ENCODE data around the gene FARS2. TPM values are rescaled to one million over a fixed set of nuclear protein-coding genes. Genes with fewer than 3 reads are reported as not detected.

The FARS2 gene
- total RNA-seq, 4 donors from 2014 or later = 16.4 to 26.1 (median 21.4) TPM

DNA sequence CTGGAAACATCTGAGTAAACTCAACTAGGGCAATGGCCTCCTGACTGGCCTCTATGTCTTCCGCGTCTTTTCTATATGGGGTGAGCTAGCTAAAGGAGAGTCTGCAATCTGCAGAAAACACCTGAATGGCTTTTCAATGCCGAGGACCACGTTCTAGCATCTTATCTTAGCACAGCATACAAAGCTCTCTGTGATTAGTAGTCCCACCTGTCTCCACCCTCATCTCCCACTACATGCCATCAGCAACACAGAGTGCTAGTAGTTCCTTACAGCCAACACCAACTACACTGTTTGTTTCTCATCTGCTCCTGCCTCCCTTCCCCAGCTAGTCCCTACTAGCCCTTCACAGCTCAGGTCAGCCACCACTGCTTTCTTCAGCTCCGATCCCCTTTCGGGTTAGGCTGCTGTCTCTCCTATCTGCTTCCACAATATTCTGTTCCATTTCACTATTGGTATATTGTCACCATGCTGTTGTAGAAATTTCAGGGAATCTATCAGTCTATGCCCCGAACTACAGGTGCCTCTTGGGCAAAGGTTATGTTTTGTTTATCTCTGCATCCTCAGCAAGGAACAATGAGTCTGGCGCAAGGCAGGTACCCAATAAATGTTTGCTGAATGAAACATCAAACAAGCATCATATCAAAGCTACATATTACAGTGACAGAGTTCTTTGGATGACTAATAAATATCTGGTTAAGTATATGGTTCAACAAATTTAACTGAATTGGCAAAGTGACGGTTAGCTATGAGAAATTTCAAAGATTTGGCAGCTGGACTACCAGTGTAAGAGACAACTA lies 12.8 kb upstream of the FARS2 start:
- H3K27me3 ChIP-seq = no peaks in the 10 kb centered on the region
- 90 to 94% methylated on average over 9 of the region's 9 CpGs for WGBS, 2 donors
- H3K4me1 ChIP-seq = no peaks in the 10 kb centered on the region
- peaks cover 0 to 16% (median 0%) of the 10 kb centered on the region in 3 donors for H3K36me3 ChIP-seq
- DNase-seq (ENCODE audit: low spot score in 2 of 2) = no peak
- no peaks in the 10 kb centered on the region for H3K9me3 ChIP-seq
- no peak overlapping the region for H3K4me3 ChIP-seq
- TF ChIP-seq, protein P1, sequence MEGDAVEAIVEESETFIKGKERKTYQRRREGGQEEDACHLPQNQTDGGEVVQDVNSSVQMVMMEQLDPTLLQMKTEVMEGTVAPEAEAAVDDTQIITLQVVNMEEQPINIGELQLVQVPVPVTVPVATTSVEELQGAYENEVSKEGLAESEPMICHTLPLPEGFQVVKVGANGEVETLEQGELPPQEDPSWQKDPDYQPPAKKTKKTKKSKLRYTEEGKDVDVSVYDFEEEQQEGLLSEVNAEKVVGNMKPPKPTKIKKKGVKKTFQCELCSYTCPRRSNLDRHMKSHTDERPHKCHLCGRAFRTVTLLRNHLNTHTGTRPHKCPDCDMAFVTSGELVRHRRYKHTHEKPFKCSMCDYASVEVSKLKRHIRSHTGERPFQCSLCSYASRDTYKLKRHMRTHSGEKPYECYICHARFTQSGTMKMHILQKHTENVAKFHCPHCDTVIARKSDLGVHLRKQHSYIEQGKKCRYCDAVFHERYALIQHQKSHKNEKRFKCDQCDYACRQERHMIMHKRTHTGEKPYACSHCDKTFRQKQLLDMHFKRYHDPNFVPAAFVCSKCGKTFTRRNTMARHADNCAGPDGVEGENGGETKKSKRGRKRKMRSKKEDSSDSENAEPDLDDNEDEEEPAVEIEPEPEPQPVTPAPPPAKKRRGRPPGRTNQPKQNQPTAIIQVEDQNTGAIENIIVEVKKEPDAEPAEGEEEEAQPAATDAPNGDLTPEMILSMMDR (IDR thresholded peaks at IDR 0.05) = no peak
- no peak for TF ChIP-seq POLR2A (IDR thresholded peaks at IDR 0.05)
- TF ChIP-seq EP300 (IDR thresholded peaks at IDR 0.05) = no peak
- no peak overlapping the region for H3K27ac ChIP-seq

DNA sequence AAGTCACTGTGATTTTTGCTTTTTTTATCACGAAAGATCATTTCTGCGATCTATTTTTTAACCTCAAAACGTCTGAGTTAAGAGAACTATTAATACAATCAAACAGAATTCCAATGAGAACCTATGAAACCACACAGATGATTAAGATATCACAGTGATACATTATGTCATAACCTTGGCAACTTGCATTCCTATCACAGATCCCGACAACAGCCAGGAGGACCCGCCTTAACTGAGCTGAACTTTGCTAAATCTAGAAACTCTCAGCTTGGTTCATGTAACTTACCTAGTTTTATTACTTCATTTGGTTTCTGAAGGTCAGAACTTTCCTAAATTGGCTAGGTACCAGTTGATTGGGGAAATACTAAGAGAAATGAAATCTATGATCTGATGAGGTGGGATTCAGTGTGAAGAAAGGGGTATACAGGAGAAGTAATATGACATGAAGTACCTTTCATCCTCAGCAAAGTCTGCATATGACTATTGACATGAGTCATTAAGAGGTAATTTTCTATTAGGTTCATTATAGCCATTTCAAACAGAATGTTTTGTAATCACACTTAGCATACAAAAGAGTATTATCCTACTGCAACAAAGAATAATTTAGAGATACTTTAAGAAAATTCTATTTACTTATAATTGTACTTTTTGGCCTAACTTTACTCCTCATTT lies 11.7 kb upstream of the FARS2 start:
- 67 to 83% methylated on average over 5 of the region's 5 CpGs for WGBS, 2 donors
- no peak for DNase-seq (ENCODE audit: low spot score in 2 of 2)
- Histone ChIP-seq H3K4me1 (no peaks in the 10 kb centered on the region), H3K9me3 (no peaks in the 10 kb centered on the region), H3K4me3 (no peak overlapping the region), H3K36me3 (peaks cover 0 to 27% (median 0%) of the 10 kb centered on the region in 3 donors), H3K27ac (no peak overlapping the region), H3K27me3 (no peaks in the 10 kb centered on the region)
- no peak for TF ChIP-seq EP300 (IDR thresholded peaks at IDR 0.05)
- TF ChIP-seq, protein P1 (IDR thresholded peaks at IDR 0.05) = no peak

DNA sequence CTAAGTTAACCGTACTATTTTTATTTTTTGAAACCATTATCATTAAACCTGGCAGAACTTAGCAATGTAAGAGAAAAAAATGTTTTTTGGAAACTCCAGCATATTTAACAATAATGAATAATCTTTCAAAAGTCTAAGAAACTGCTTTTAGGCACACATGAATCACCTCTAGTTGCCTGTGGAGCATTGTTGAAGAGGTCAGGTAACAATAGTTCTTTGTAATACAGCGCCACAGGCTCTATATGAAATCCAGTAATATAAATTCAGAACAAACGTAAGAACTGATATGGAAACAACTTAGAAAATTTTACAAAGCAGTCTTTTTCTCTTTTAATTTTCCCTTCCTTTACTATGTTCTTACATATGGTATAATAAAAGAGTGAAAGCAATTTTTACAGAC lies 10.9 kb upstream of the FARS2 start:
- WGBS, 2 donors = 71 to 76% methylated on average over 3 of the region's 3 CpGs
- Histone ChIP-seq H3K36me3 (peaks cover 0 to 31% (median 0%) of the 10 kb centered on the region in 3 donors), H3K9me3 (no peaks in the 10 kb centered on the region), H3K27me3 (no peaks in the 10 kb centered on the region), H3K4me1 (no peaks in the 10 kb centered on the region), H3K4me3 (no peak overlapping the region), H3K27ac (no peak overlapping the region)
- no peak for DNase-seq (ENCODE audit: low spot score in 2 of 2)
- TF ChIP-seq POLR2A (IDR thresholded peaks at IDR 0.05) (no peak), EP300 (IDR thresholded peaks at IDR 0.05) (no peak)
- TF ChIP-seq, protein P1 (IDR thresholded peaks at IDR 0.05) = no peak

DNA sequence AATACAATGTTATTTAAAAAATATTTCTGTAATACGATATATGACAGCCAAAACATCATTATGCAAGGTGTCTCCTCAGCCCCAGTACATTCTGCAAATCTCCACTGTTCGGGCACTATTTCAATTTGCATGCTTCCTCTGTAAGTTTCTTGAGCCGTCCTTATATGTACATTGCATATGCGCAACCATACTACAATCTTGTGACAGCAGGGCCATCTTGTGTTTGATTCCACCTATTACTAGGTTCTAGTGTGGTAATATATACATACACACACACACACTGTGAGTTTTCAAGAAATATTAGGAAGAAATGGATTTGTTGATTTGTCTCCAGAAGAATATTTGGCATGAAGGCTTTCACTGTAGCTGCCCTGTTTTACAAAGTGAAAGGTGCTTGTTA lies 10.4 kb upstream of the FARS2 start:
- H3K27me3 ChIP-seq = no peaks in the 10 kb centered on the region
- H3K27ac ChIP-seq = no peak overlapping the region
- no peak overlapping the region for H3K4me3 ChIP-seq
- peaks cover 0 to 33% (median 0%) of the 10 kb centered on the region in 3 donors for H3K36me3 ChIP-seq
- no peaks in the 10 kb centered on the region for H3K9me3 ChIP-seq
- TF ChIP-seq, protein P1 (IDR thresholded peaks at IDR 0.05) = no peak
- TF ChIP-seq EP300 (IDR thresholded peaks at IDR 0.05) = no peak
- TF ChIP-seq POLR2A (IDR thresholded peaks at IDR 0.05) = no peak
- no peak for DNase-seq (ENCODE audit: low spot score in 2 of 2)
- 51 to 63% methylated on average over 4 of the region's 4 CpGs for WGBS, 2 donors
- H3K4me1 ChIP-seq = no peaks in the 10 kb centered on the region

DNA sequence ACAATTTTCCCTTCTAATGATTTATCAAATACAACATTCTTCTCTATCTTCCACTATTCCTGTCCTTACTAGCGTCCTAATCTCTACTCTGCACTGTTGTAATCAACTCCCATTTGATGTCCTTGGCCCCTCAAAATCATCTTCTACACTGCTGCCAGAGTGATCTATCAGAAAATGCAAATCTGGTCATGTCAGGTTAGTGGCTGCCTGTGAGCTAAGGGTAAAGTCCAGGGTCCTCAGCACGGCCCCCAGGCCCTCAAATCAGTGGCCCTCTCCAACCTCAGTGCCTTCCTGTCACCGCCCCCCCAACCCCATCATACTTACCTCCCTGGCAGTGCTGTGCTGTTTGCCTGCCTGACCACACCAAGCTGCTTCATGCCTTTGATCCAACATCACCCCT lies 4.4 kb upstream of the FARS2 start:
- Histone ChIP-seq H3K36me3 (peaks cover 0 to 43% (median 0%) of the 10 kb centered on the region in 3 donors), H3K27ac (no peak overlapping the region), H3K4me1 (peaks cover 0 to 14% (median 6%) of the 10 kb centered on the region in 4 donors), H3K9me3 (no peaks in the 10 kb centered on the region), H3K4me3 (no peak overlapping the region), H3K27me3 (no peaks in the 10 kb centered on the region)
- 86 to 95% methylated on average over 3 of the region's 3 CpGs for WGBS, 2 donors
- DNase-seq (ENCODE audit: low spot score in 2 of 2) = no peak
- TF ChIP-seq POLR2A (IDR thresholded peaks at IDR 0.05) = no peak
